Lower lobe of right lung (tissue), 2 donors: ENCODE results near the gene SLC25A25. TPM values are rescaled to one million over a fixed set of nuclear protein-coding genes. Genes with fewer than 3 reads are reported as not detected.
"Not testable (repeated sequence)": the region's sequence is repeated elsewhere in the genome, so short reads cannot be mapped to it uniquely, and the experiment has no call there.

Experiments
- ATAC-seq, 2 donors: fragments of 200-7000 bp; cut with Tn5 transposase; one replicate each; pipeline ENCODE4 v1.9.1; 2020 to 2022; ENCODE audit warnings: mild to moderate bottlenecking in 2 of 2, moderate library complexity in 2 of 2
- DNase-seq: peaks from one replicate; pipeline ENCODE4 v3.0.0-alpha.2; 2020
- H3K27ac ChIP-seq: fragments of 200-600 bp; one replicate; pipeline ENCODE4 v1.8.0; 2022
- H3K27me3 ChIP-seq: fragments of 200-600 bp; one replicate; pipeline ENCODE4 v1.8.0; 2022; ENCODE audit warnings: low read depth
- H3K36me3 ChIP-seq: fragments of 200-600 bp; one replicate; pipeline ENCODE4 v1.8.0; 2022; ENCODE audit warnings: mild to moderate bottlenecking
- H3K4me1 ChIP-seq: fragments of 200-600 bp; one replicate; pipeline ENCODE4 v1.8.0; 2022
- H3K4me3 ChIP-seq: fragments of 200-600 bp; one replicate; pipeline ENCODE4 v1.8.0; 2022; ENCODE audit warnings: mild to moderate bottlenecking
- H3K9me3 ChIP-seq: fragments of 200-600 bp; one replicate; pipeline ENCODE4 v1.8.0; 2022
- intact Hi-C: fragments of 100-400 bp; cut with DNase I; formaldehyde crosslinking; loops from one replicate; pipeline ENCODE4 v1.11.0; 2022
- total RNA-seq: library from RNA; stranded (reverse); fragmentation: NEBNext Ultra II Directional; extraction: Animal tissue kit (Norgen Biotek cat#: 25700); gene quantifications from one replicate; pipeline ENCODE4 v1.2.1, GENCODE V29; 2021
- TF ChIP-seq, protein P1 (sequence below): fragments of 200-600 bp; IDR thresholded peaks from one replicate; pipeline ENCODE4 v1.8.0; 2022; ENCODE audit warnings: antibody characterized with exemption, mild to moderate bottlenecking
- donor health status: DM: no; HTN: yes; CAD: no; lungs with severe emphysema.

SLC25A25 gene
- total RNA-seq, 1 donor from 2014 or later, result 27.3 TPM

DNA sequence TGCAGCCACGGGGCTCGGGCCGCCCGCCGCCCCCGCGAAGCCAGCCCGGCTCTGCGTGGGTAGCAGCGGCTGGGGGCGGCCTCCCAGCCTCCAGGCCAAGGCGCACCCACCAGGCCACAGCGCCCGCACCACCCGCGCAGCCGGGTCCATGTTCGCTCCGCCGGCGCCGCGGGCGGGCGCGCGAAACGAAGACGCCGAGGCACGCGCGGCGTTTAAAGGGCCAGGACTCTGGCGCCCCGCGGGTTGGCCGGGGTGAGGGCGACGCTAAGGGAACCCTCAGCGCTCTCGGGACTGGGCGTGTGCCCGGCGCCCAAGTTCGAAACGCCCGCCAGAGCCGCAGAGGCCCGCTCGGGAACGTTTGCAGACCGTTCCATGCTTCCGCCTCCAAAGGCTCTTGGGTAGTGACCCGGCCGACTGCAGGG, 59.5 kb downstream of the SLC25A25 start, which contains the start of gene PTGES2:
PTGES2 (minus strand) TSS at position 162 of the 422 bp plus-strand sequence; CDS start at position 150, 12 bp downstream.
- Histone ChIP-seq H3K27ac (peak within 1 kb of the TSS; percentile 97), H3K9me3 (no peaks in the 10 kb centered on the region), H3K27me3 (no peaks in the 10 kb centered on the region), H3K36me3 (peaks cover 24% of the 10 kb centered on the region), H3K4me1 (peaks cover 35% of the 10 kb centered on the region), H3K4me3 (peak within 1 kb of the TSS; percentile 98)
- ATAC-seq, result peak; percentile 91 to 93
- intact Hi-C loops, result no loop called here
- TF ChIP-seq, protein P1, sequence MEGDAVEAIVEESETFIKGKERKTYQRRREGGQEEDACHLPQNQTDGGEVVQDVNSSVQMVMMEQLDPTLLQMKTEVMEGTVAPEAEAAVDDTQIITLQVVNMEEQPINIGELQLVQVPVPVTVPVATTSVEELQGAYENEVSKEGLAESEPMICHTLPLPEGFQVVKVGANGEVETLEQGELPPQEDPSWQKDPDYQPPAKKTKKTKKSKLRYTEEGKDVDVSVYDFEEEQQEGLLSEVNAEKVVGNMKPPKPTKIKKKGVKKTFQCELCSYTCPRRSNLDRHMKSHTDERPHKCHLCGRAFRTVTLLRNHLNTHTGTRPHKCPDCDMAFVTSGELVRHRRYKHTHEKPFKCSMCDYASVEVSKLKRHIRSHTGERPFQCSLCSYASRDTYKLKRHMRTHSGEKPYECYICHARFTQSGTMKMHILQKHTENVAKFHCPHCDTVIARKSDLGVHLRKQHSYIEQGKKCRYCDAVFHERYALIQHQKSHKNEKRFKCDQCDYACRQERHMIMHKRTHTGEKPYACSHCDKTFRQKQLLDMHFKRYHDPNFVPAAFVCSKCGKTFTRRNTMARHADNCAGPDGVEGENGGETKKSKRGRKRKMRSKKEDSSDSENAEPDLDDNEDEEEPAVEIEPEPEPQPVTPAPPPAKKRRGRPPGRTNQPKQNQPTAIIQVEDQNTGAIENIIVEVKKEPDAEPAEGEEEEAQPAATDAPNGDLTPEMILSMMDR, result no peak
- peak; percentile 90 for DNase-seq

- peak; percentile 94 for ATAC-seq
- intact Hi-C loops, result no loop called here
- H3K4me3 ChIP-seq, result peak overlapping the region; percentile 98
Observed at GRCh38 chr9:128127990-128128835, 60.2 kb downstream of the SLC25A25 start.

DNA sequence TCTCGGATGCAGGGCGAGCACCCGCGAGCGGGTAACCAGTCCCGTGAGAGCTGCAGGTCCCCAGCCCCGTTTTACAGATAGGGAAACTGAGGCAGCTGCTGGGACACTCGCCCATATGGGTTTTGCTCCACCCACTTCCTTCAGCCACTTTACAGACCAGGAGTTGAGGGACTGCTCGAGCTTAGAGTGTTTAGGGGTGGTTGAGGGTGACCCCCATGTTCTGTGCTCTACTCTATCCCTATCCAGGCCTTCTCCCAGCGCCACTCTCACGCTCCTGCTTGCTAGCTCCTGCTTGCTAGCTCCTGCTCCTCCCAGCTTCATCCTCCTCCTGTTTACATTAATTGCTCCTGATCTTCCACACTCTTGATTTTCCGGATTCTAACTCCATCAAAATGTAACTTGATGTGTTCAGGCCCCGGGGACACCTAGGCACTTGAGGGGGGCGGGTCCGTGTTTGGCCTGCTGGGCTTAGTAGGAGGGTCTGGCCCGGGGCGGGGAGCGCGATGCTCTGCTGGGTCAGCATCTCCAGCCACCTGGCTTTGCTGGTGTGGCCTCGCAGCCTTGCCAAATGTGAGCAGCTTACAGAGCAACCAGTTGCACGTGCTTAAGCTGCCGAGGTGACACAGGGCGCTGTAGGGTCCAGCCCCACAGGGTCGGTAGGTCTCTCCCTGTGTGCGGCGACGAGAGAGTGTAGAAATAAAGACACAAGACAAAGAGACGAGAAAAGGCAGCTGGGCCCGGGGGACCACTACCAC, 61.0 kb downstream of the SLC25A25 start:
- intact Hi-C loops, result no loop called here
- peak overlapping the region; percentile 97 for H3K27ac ChIP-seq

More at GRCh38 chr9:128127990-128128835, 60.2 kb downstream of the SLC25A25 start:
- peaks cover 18% of the 10 kb centered on the region for H3K36me3 ChIP-seq
- DNase-seq, result peak; percentile 86
- peaks cover 35% of the 10 kb centered on the region for H3K4me1 ChIP-seq
- H3K27me3 ChIP-seq, result no peaks in the 10 kb centered on the region
- H3K27ac ChIP-seq, result peak overlapping the region; percentile 97
- TF ChIP-seq, protein P1, result peak; percentile 7
- H3K9me3 ChIP-seq, result no peaks in the 10 kb centered on the region

DNA sequence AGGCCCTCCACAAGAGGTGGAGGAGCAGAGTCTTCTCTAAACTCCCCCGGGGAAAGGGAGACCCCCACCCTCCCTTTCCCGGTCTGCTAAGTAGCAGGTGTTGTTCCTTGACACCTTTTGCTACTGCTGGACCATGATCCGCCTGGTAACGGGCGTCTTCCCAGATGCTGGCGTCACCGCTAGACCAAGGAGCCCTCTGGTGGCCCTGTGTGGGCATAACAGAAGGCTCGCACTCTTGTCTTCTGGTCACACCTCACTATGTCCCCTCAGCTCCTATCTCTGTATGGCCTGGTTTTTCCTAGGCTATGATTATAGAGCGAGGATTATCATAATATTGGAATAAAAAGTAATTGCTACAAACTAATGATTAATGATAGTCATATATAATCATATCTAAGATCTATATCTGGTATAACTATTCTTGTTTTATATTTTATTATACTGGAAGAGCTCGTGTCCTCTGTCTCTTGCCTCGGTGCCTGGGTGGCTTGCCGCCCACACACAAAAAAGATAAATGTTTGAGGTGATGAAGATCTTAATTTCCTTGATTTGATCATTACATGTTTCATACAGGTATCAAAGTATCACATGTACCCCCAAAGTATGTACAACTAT, 62.1 kb downstream of the SLC25A25 start:
- H3K27me3 ChIP-seq, H3K27ac ChIP-seq, H3K36me3 ChIP-seq, H3K9me3 ChIP-seq, ATAC-seq, H3K4me3 ChIP-seq, intact Hi-C loops: not testable (repeated sequence)
- H3K4me1 ChIP-seq, result peaks cover 30% of the 10 kb centered on the region
- TF ChIP-seq, protein P1, result peak; percentile 51
- DNase-seq, result peak; percentile 71

More for the DNA sequence above, 61.0 kb downstream of the SLC25A25 start:
- peaks cover 35% of the 10 kb centered on the region for H3K4me1 ChIP-seq
- H3K9me3 ChIP-seq, result no peaks in the 10 kb centered on the region
- DNase-seq (peak; percentile 58), ATAC-seq (no peak)
- H3K27me3 ChIP-seq, result no peaks in the 10 kb centered on the region
- TF ChIP-seq, protein P1, result no peak
- H3K36me3 ChIP-seq, result peaks cover 10% of the 10 kb centered on the region
- peak overlapping the region; percentile 98 for H3K4me3 ChIP-seq

- DNase-seq, result peak; percentile 15
- H3K4me3 ChIP-seq, H3K27ac ChIP-seq, H3K27me3 ChIP-seq, ATAC-seq, H3K36me3 ChIP-seq, H3K9me3 ChIP-seq, intact Hi-C loops: not testable (repeated sequence)
- H3K4me1 ChIP-seq, result peaks cover 24% of the 10 kb centered on the region
Observed at GRCh38 chr9:128130651-128131050, 62.6 kb downstream of the SLC25A25 start.

DNA sequence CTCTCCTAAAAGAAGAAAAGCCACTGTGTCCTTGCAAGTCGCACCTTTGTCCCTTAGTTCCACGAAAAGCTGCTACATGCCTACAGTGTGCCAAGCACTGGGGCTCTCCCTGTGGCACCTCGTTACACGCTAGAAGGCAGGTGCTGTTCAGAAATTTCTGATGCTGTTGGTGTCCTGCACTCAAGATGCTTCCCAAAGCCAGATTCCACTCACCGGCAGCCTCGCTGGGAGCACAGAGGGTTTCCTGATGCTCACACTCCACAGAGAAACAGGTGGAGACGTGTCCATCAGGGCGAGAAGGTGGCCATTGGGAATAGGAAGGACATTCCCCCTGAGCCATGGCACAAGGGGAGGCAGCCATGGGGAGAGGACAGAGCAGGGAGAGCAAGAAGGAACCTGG, 63.3 kb downstream of the SLC25A25 start:
- H3K4me3 ChIP-seq, H3K27ac ChIP-seq, H3K9me3 ChIP-seq, intact Hi-C loops, H3K36me3 ChIP-seq, H3K27me3 ChIP-seq, ATAC-seq: not testable (repeated sequence)
- peak; percentile 29 for DNase-seq
- peaks cover 17% of the 10 kb centered on the region for H3K4me1 ChIP-seq

DNA sequence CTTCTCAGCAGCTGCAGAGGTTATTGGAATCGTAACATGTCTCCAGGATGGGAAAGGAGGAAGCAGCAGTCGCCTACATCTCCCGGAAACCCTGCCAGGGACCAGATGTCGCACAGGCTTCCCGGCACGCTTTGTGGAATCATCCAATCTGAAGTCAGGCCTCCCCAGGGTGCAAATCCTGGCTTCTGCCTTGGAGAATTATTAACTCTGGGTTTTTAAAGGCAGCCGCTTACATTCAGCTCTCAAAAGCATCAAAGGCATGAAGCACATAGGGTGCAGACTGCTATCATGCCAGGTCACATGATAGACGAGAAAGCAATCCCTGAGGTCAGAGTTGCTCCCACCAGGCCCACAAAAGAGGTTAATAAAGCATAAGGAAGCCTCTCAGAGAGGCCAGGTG, 64.1 kb downstream of the SLC25A25 start:
- DNase-seq, result peak; percentile 19
- H3K36me3 ChIP-seq, H3K4me3 ChIP-seq, H3K27ac ChIP-seq, H3K9me3 ChIP-seq, ATAC-seq, H3K27me3 ChIP-seq, intact Hi-C loops: not testable (repeated sequence)
- H3K4me1 ChIP-seq, result peaks cover 10% of the 10 kb centered on the region

- H3K4me1 ChIP-seq, ATAC-seq, H3K36me3 ChIP-seq, intact Hi-C loops, H3K27ac ChIP-seq, H3K4me3 ChIP-seq, H3K9me3 ChIP-seq, H3K27me3 ChIP-seq: not testable (repeated sequence)
- DNase-seq, result peak; percentile 10
Observed at GRCh38 chr9:128135561-128135960, 67.5 kb downstream of the SLC25A25 start.
